NCI-H526 (cell line): ENCODE results near the gene SSC4D.
"Not testable (repeated sequence)": the region's sequence is repeated elsewhere in the genome, so short reads cannot be mapped to it uniquely, and the experiment has no call there.

Source experiments
- DNase-seq, 2 experiments: peaks; one replicate each; lab custom pipeline; 2025; lab: John Stamatoyannopoulos, UW

The SSC4D gene

GRCh38 chr7:76383089-76383944, 26.2 kb downstream of the SSC4D start:
- DNase-seq, result no peak

- DNase-seq, result no peak
These were observed 27.7 kb downstream of the SSC4D start for GRCh38 chr7:76381814-76382213.

- DNase-seq, result no peak
These were observed 28.9 kb downstream of the SSC4D start for GRCh38 chr7:76380623-76380966.

GRCh38 chr7:76377186-76377918, 32.1 kb downstream of the SSC4D start:
- DNase-seq, result peak in 1 of 2 experiments; percentile 40

GRCh38 chr7:76375251-76375650, 34.2 kb downstream of the SSC4D start:
- no peak for DNase-seq

- no peak for DNase-seq
These were observed 36.3 kb downstream of the SSC4D start for GRCh38 chr7:76372984-76373833.

GRCh38 chr7:76371396-76371795, 38.1 kb downstream of the SSC4D start:
- no peak for DNase-seq

GRCh38 chr7:76369018-76369417, 40.5 kb downstream of the SSC4D start:
- DNase-seq, result no peak

- no peak for DNase-seq
These were observed 41.3 kb downstream of the SSC4D start for GRCh38 chr7:76368190-76368589.

- DNase-seq, result no peak
These were observed 45.3 kb downstream of the SSC4D start for GRCh38 chr7:76364198-76364584.

GRCh38 chr7:76363754-76364153, 45.7 kb downstream of the SSC4D start:
- not testable (repeated sequence) for DNase-seq

- DNase-seq, result no peak
These were observed 49.4 kb downstream of the SSC4D start for GRCh38 chr7:76359978-76360638.

GRCh38 chr7:76359111-76359977, 50.2 kb downstream of the SSC4D start:
- peak; percentile 98 to 99 for DNase-seq

GRCh38 chr7:76358481-76359110, 50.9 kb downstream of the SSC4D start, which contains the start of gene YWHAG:
YWHAG (minus strand) TSS chr7:76358991; CDS start chr7:76358808, 183 bp downstream.
- DNase-seq, result peak; percentile 88 to 97

- DNase-seq, result peak; percentile 47 to 72
These were observed 51.5 kb downstream of the SSC4D start for GRCh38 chr7:76358011-76358480.

GRCh38 chr7:76357475-76358010, 52.0 kb downstream of the SSC4D start:
- peak in 1 of 2 experiments; percentile 48 for DNase-seq

GRCh38 chr7:76356823-76357222, 52.7 kb downstream of the SSC4D start:
- DNase-seq, result peak in 1 of 2 experiments; percentile 40

- no peak for DNase-seq
These were observed 53.4 kb downstream of the SSC4D start for GRCh38 chr7:76356115-76356514.

- no peak for DNase-seq
These were observed 54.3 kb downstream of the SSC4D start for GRCh38 chr7:76354981-76355730.
